ENCODE measurements around the gene SHISA9.
"Not testable (repeated sequence)": the region's sequence is repeated elsewhere in the genome, so short reads cannot be mapped to it uniquely, and the experiment has no call there.

Gene SHISA9

DNA sequence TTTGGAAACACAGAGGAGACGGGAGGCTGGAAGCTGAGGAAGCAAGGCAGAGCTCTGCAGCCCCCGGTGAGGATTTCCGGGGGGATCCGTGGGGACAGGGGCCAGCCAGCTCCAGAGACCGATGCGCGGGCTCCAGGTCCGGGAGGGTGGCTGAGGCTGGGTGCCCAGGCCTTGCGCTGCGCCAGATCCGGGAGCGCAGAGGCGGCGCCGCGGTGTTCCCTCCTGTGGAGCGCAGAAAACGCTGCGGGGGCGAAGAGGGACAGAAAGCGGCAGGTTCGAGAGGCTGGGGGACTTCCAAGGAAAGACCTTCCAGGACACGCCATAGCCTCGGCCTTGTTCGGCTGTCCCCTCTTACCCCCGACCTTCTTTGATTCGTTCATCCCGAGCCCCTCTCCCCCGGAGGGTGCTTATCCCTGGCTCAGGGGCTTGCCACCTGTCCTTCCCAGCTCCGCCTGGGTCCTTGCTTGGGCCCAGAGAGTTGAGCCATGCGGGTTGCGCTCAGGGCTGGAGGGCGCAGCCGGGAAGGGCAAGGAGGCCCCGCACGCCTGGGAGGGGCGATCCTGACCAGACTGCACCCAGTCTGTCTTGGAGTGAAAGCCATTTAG, 697 bp upstream of the SHISA9 start:
- no peak for DNase-seq

DNA sequence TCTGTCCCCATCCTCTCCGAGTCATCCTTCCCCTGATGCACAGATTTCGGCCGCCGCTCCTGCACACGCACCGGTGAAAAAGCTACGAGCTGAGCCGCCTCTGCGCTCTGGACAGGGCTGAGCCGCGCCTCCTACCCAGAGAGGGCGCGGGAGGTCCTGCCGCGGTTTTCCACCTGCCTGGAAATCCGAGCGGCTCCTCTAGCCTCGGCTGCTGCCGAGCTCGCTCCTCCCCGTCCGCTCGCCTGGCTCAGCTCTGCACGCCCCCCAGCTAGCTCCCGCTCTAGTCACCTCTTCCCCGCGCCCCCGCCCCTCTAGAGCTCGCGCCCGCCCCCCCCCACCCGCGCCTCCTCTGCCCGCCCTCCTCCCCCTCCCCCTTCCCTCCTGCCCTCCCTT, 198 bp upstream of the SHISA9 start:
- DNase-seq, result no peak

DNA sequence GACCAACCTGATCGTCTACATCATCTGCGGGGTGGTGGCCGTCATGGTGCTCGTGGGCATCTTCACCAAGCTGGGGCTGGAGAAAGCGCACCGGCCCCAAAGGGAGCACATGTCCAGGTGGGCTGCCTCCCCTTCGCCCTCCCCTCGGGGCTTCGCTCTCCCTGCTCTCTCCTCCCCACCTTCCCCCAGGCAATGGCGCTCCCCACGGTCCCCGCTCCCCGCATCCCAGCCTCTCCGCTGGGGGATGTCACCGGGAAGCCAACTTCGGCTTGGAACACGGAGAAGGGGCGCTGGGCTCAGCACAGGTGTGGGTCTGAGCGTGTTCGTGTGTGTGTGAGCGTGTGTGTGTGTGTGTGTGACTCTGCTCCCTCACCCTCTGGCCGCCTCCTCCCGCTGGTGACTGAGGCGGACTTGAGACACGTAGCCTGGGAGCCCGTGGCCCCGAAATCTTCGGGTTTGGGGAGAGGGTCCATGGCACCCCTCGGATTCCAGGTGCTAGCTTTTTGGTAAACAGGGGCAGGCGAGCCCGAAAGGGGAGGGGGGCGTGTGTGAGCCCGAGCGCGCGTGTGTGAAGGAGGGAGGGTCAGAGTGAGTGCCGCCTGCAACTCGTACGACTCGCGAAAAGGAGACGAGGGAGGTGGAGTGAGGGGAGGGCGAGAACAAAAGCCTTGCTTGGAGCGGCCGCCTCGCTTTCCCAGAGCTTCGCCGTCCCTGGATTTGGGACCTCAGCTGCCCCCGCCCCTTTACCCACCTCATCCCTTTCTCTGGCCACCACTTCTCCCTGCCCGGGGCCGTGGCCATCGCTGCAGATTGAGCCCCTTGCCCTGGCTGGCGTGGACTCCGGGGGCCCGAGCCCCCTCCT, 1.3 kb downstream of the SHISA9 start:
- no peak for DNase-seq

DNA sequence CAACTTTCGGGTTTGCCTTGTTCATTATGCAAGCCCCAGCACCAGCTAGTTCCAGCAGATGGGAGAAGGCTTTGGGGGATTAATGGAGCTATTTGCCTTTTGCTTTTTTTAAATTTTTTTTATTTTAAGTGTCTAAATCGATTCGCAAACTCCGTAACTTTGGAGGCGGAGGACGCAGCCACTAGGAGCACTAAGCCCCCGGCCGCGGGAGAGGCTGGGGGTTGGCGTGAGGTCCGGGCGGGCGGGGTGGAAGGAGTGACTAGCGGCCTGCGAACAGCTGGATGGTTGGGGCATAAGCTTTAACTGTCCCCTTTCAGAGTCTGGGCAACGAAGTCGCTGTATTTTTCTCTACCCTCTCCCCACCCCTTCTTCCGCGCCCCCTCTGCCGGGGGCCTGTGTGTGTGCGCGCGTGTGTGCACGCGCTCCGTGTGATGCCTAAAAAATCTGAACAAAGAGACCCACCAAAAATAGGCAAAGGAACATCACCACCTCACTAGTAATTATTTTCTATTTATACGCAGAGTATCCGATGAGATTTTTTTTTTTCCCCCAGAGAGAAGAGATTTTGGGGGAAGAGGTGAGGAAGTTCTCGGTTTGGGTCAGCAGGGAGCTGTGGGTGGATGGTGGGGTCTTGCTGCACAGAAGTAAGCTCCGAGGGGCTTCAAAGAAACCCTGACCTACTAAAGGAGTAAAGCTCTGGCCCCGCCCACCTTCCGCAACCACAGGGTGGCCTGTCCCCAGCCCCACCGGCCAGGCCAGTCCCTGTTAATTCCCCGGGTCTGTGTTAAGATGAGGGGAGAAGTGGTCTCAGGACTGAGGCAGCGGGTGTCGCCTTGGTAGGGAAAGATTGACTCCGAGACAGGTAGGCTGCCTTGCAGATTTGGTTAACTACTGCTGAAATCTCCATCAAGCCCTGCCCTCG, 2.3 kb downstream of the SHISA9 start:
- no peak for DNase-seq

DNA sequence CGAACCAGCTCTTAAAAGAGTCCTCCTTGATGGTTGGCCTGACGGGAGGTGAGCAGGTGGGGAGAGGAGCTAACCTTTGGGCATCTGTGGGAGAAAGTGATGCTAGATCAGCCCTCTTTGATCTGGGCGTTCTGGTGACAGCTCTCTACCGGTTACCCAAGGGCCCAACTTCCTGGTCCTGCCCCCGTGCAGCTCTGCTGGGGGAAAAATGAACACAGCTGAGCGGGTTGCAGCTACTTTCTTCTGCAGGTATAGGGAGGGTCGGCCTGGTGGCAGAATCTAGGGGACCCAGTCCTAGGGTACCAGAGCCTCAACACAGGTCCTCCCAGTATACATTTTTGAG, 2.9 kb downstream of the SHISA9 start:
- no peak for DNase-seq

DNA sequence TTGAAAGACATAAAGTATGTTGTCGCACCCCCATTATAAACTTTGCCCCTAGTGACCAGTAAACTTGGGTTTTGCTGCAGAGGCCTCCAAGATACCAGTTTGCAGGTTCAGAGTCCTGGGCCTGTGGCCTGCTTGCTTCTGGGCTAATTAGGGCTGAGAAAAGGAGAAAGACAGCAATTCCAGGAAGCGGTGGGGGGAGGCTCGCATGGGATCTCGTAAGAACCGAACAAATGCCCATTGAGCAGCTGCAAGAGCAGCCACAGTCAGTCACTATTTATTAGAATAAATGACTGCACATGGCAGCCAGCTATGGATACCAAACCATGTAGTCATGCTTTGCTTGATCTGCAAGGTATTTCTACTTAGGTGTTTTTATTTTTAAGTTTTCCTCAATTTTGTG, 4.9 kb downstream of the SHISA9 start:
- no peak for DNase-seq

DNA sequence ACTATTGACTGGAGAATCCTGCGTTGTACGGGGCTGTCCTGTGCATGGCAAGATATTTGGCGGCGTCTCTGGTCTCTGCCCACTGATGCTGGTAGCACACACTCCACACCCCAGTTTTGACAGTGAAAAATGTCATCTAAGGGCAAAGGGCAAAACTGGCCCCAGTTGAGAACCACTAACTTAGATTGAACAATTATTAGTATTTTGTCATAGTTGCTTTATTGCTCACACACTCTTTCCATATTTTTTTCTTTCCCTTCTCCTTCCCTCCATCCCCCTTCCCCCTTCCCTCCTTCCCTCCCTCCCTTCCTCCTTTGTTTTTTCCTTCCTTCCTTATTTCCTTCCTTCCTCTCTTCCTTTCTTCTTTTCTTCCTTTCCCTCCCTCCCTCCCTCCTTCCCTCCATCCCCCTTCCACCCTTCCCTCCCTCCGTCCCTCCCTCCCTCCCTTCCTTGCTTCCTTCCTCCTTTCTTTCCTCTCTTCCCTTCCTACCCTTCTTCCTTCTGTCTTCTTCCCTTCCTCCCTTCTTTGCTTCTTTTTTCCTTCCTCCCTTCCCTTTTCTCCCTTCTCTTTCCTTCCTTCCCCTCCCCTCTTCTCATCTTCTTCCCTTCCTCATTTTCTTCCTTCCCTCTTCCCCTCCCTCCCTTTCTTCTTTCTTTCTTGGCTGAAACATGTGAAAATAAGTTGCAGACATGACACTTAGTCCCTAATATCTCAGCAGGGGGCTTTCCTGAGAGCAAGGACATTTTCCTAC, 5.5 kb downstream of the SHISA9 start:
- DNase-seq, result no peak

DNA sequence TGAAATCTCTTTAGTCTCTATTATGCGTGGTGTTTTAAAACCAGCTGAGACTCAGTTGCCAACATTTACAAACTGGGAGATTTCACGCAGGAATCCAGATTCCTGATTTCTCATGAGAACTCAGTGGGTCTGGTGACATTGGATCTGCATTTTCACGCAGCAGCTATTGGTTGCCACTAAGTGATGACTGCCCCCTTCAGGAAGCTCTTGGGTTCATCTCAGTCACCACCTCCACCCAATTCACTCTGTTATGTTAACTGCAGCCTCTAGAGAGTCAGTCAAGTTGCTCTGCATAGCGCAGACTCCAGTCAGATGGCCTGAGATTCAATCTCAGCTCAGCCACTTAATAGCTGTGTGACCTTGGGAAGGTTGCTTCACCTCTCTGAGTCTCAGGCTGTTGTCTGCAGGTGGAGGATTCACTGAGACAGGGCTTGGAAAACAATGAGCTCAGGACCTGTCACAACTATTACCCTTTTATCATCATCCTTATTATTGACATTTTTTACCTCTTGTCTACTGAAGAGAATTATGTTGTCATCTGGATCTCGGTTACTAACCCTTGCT, 6.4 kb downstream of the SHISA9 start:
- peak; percentile 31 for DNase-seq

DNA sequence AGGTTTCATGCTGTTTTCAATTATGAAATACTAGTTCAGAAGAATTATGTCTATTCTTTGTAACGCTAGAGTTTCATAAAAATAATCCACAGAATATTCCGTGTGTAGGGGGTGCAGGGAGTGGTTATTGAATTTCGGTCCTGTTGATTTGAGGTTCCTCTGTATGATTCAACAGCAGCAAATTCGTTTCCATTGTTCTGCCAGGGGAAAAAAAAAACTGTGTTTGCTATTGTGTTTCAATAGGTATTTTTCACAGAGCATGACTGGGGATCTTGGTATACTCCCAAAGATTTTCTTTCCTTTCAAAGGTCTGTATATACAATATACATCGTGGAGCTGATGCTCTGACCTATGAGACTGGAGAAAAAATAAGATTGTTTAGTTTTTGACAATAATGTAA, 15.8 kb downstream of the SHISA9 start:
- DNase-seq, result no peak

DNA sequence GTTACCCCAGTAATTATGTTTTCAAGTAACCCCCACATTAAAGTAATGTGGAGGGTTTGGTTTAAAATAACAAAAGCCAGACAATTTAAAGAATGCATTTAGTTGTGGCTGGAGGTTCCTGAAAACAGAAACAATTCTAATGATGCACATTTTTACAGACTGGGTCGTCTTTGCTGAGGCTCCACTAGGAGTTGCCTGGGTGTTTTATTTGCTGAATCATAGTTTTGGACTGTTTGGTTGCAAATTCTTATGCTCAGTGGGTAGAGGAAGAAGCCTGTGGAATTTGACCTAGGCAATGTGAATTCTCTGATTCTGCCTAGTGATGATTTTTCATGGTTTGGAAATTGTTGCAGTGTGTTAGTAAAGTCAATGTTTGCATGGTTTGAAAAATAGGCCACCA, 16.3 kb downstream of the SHISA9 start:
- DNase-seq, result no peak

DNA sequence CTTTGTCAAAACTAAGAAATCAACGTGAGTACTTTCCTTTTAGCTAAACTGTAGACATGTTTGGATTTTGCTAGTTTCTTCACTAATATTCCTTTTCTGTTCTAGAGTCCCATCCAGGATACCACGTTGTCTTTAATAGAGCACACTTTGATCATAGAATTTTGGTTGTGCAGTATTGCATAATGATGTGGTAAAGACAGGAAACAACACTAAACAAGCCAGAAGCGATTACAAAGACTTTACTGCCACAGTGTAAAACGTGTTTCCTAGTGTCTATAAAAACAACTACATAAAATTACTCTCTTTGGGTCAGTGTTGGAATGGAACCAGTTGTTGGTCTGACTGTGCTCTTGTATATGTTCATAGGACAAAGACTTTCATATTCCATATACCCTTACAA, 19.3 kb downstream of the SHISA9 start:
- DNase-seq, result no peak

DNA sequence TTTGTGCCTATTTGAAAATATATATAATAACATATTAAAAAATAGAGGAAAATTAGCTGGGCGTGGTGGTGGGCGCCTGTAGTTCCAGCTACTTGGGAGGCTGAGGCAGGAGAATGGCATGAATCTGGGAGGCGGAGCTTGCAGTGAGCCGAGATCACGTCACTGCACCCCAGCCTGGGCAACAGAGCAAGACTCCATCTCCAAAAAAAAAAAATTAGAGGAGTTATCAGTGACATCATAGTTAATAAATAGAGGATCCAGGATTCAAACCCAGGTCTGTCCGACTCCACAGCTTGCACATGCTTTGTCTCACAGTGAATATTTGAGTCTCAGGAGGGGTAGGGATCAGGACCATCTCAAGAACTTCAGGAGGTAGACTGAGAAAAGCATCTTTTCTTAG, 22.2 kb downstream of the SHISA9 start:
- DNase-seq, result not testable (repeated sequence)

DNA sequence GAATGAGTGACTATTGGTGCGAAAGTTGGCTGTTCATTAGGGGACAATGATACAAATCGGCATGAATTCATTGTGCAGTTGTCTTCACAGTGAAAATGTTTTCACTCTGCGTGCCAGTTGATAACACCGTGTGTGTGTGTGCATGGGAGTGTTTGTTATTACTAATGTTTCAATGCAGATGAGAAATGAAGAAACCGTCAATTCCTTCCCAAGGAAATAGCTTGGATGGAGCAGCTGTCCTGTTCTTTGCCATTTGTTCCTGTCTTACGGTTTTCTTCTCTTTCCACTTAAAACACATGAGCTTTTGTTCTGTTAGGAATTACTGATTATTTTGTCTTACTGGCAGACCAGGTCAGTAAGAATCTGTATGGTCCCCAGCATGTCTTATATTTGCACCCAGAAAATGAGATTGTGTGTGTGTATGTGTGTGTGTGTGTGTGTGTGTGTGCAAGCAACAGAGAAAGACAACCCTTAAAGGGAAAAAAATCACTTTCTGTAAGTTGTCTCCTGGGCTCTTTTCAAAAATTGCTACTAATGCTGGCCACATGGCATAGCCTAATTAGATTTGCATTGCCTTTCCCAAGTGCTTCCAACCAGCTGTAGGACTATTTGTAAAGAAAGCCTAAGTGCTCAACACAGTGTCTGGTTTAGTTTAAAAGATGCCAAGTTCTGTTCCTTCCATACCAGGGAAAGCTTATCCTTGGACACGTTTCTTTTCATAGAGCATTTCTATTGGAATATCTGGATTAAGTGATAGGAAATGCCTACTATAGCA, 23.8 kb downstream of the SHISA9 start:
- no peak for DNase-seq

DNA sequence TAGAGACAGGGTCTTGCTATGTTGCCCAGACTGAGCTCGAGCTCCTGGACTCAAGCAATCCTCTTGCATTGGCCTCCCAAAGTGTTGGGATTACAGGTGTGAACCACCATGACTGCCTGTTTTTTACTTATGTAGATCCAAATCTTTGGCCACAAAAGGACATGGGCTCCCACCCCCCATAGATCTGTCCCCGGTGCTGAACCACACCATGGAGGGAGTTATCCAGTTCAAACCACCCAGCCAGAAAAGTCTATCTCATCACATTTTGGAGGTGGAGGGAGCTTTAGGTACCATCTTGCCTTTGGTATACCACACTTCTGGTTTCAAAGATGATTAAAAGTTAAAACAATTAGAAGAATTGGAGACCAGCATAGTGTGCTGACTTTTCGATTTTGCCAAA, 26.2 kb downstream of the SHISA9 start:
- DNase-seq, result no peak

DNA sequence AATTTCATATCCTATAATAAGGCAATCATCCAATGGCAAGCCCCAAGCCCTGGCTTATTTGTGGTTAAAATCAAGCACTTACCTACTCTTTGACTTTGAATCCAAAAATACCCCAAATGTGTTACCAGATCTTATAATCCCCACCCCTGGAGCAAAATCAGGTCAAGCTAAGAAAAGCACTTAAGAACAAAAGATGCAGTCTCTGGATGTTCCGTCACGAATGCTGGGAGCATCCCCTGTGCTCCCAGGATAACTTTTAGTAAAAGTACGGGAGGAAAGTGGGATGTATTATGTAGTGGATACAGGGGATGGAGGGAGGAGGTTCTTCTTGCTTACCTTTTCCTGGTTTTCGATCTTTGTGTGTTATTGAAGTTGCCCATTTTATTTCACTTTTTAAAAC, 29.5 kb downstream of the SHISA9 start:
- DNase-seq, result no peak

DNA sequence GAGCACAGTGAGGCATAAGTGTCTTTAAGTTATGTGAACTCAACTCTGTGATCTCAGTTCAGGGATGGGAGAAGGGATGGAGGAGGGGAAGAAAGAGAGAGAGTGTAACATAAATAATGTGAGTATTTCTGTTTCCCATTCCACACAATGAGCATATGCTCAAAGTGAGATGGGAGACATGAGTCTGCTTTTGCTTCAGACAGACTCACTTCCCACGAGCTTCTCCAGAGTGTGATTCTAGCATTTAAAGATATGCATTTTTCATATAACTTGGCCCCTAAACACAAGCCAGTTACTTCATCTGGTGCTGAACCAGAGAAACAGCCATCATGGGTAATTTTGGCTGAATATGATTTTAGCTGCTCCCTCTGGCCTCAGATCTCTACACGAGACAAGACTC, 35.0 kb downstream of the SHISA9 start:
- no peak for DNase-seq

DNA sequence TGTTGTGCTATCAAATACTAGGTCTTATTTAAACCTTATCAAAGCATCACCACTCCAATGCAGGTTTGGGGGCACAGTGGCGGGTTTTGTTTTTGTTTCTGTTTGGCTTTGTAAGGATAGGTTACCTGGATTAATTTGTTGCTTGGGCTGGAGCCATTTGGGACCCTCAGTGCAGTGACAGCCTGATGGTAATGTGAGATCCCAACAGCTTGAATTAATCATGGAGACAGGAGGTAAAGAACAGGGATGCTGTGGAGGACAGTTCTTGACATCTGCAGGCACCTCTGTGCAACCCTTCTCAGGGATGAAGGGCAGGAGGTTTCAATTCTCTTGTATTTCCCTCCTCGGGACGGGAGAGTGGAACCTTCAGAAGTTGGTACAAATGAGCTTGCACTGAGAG, 40.5 kb downstream of the SHISA9 start:
- DNase-seq, result no peak

DNA sequence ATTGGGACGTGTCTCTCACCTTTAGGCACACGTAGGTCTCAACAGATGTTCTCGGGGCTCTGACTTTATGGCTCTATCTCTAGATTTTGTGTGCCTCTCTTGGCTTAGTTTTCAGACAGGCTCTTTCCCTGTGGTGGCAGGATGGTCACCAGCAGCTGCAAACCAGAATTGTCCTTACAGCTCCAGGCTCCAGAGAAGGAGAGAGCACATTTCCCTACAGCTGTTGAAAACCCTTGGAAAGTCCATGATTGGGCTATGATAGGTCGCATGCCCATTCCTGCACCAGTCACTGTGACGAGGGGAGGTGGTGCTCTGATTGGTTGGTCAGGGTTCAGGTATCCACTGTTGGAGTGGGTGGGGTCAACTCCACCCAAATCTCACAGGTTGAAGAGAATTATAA, 41.5 kb downstream of the SHISA9 start:
- DNase-seq, result no peak

DNA sequence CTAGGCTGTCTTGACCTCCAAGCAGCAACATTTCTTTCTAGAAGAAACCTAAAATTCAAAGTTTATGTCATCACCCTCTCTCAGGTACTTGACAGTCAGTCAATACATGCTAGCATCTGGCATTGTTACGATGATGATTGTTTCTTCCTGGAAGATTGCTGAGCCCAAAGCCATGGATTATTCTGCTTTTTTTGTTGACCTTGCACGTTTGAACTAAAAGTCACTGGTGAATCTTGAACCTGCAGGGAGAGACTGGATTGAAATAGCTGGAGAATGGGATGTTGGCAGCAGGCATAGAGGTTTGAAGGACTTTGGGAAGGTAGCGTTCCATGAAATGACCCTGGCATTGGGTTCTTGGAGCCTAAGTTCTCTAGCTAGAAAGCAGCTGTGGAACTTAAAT, 42.9 kb downstream of the SHISA9 start:
- no peak for DNase-seq

DNA sequence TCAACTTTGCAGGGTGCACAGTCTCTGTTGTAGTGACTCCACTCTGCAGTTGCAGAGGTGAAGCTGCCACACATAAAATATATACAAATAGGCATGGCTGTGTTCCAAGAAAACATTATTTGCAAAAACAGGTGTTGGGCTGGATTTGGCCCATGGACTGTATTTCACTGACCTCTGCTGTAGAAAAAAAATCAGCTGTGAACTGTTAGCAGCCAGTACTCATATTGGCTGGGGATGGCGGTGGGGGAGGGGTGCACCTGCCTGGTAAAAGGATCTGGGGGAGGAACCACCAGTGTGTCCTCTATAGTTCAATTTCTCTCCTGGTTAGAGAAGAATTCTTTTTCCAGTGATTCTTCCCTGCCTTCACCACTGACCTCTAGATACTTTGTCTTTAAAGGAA, 50.0 kb downstream of the SHISA9 start:
- no peak for DNase-seq

DNA sequence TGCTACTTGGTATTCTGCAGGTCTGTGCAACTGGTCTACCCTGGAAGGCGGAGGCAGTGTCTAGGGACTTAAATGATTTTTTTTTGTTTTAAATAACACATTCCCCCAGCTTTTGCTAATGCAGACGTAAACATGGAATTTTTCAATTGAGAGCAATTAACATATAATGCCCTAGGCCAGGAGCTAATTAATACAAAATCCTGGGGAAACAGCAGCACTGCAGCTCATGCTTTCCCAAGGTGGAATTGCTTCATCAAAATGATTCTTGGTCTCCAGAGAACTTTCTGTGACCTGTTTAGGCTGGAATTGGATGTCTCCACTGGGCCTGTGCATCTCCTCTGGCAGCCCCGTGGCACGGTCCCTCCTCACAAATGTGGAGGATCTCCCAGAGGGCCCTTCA, 50.6 kb downstream of the SHISA9 start:
- no peak for DNase-seq

DNA sequence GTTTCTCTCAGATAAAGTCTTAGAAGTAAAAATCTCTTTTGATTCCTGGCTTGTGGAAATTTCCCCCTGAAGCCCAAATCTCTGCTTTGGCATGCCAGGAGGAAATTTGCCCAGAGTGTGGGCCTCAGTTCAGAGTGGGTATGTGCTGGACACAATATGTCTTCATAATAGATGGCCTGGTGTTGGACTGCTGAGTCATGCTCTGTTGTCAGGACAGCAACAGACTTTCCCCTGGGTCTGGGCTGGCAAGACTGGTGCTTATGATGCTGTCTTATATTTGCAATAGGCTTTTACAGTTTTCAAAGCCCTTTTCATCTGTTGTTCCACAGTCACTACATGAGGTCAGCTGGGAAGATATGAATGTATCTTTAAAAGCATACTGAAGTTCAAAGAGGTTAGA, 57.0 kb downstream of the SHISA9 start:
- no peak for DNase-seq
